ENCODE data around the gene AMD1. TPM values are rescaled to one million over a fixed set of nuclear protein-coding genes. Genes with fewer than 3 reads are reported as not detected.

AMD1 gene
- total RNA-seq, 4 donors from 2014 or later = 77.2 to 194 (median 124) TPM

- TF ChIP-seq, protein P1, sequence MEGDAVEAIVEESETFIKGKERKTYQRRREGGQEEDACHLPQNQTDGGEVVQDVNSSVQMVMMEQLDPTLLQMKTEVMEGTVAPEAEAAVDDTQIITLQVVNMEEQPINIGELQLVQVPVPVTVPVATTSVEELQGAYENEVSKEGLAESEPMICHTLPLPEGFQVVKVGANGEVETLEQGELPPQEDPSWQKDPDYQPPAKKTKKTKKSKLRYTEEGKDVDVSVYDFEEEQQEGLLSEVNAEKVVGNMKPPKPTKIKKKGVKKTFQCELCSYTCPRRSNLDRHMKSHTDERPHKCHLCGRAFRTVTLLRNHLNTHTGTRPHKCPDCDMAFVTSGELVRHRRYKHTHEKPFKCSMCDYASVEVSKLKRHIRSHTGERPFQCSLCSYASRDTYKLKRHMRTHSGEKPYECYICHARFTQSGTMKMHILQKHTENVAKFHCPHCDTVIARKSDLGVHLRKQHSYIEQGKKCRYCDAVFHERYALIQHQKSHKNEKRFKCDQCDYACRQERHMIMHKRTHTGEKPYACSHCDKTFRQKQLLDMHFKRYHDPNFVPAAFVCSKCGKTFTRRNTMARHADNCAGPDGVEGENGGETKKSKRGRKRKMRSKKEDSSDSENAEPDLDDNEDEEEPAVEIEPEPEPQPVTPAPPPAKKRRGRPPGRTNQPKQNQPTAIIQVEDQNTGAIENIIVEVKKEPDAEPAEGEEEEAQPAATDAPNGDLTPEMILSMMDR (IDR thresholded peaks at IDR 0.05) = no peak
- no peak for TF ChIP-seq POLR2A (IDR thresholded peaks at IDR 0.05)
- H3K4me3 ChIP-seq (replicated peaks in 1 of 3) = no peak overlapping the region
- intact Hi-C loops (cut with DNase I) = no loop called here
Measured at GRCh38 chr6:110853754-110854477, 20.7 kb upstream of the AMD1 start.

GRCh38 chr6:110856296-110856695, 18.3 kb upstream of the AMD1 start:
- Histone ChIP-seq H3K4me1 (peaks cover 0 to 6% of the 10 kb centered on the region in 2 donors), H3K36me3 (no peaks in the 10 kb centered on the region), H3K27ac (no peak overlapping the region), H3K9me3 (no peaks in the 10 kb centered on the region), H3K27me3 (no peaks in the 10 kb centered on the region), H3K4me3 (replicated peaks in 1 of 3) (no peak overlapping the region)
- TF ChIP-seq, protein P1 (IDR thresholded peaks at IDR 0.05) = no peak
- TF ChIP-seq POLR2A (IDR thresholded peaks at IDR 0.05) = no peak
- WGBS, 2 donors = 94 to 95% methylated on average over 3 of the region's 3 CpGs
- intact Hi-C loops (cut with DNase I) = no loop called here
- DNase-seq = no peak

More at GRCh38 chr6:110853754-110854477, 20.7 kb upstream of the AMD1 start:
- Histone ChIP-seq H3K36me3 (no peaks in the 10 kb centered on the region), H3K9me3 (no peaks in the 10 kb centered on the region), H3K27me3 (no peaks in the 10 kb centered on the region), H3K27ac (no peak overlapping the region), H3K4me1 (no peaks in the 10 kb centered on the region)
- DNase-seq = no peak
- WGBS, 2 donors = 46 to 54% methylated on average over 5 of the region's 5 CpGs

DNA sequence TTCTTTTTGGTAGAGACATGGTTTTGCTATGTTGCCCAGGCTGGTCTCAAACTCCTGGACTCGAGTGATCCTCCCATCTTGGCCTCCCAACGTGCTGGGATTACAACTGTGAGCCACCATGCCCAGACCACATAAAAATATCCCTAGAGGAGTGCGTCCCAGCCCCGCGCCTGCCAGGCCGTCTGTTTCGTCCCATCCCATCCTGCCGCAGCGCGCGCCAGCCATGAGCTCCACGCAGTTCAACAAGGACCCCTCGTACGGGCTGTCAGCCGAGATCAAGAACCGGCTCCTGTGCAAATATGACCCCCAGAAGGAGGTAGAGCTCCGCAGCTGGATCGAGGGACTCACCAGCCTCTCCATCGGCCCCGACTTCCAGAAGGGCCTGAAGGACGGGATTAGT, 16.6 kb upstream of the AMD1 start:
- Histone ChIP-seq H3K27me3 (no peaks in the 10 kb centered on the region), H3K9me3 (no peaks in the 10 kb centered on the region), H3K4me3 (replicated peaks in 1 of 3) (no peak overlapping the region), H3K36me3 (no peaks in the 10 kb centered on the region), H3K27ac (no peak overlapping the region), H3K4me1 (peaks cover 0 to 6% of the 10 kb centered on the region in 2 donors)
- intact Hi-C loops (cut with DNase I) = no loop called here
- WGBS, 2 donors = 95 to 96% methylated on average over 21 of the region's 21 CpGs
- no peak for DNase-seq
- no peak for TF ChIP-seq POLR2A (IDR thresholded peaks at IDR 0.05)
- TF ChIP-seq, protein P1 (IDR thresholded peaks at IDR 0.05) = no peak

DNA sequence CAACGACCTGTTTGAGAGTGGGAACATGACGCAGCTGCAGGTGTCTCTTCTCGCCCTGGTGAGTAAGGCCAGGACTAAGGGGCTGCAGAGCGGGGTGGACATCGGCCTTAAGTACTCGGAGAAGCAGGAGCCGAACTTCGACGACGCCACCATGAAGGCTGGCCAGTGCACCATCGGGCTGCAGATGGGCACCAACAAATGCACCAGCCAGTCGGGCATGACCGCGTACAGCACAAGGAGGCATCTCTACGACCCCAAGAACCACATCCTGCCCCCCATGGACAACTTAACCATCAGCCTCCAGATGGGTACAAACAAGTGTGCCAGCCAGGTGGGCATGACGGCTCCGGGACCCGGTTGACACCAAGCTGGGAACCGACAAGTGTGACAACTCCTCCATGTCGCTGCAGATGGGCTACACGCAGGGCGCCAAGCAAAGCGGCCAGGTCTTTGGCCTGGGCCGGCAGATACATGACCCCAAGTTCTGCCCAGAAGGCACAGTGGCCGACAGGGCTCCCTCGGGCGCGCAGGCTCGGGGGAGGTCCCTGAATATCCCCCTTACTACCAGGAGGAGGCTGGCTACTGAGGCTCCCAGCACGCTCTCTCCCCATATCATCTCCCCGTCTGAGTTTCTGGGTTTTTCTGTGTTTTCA, 15.9 kb upstream of the AMD1 start:
- 91 to 96% methylated on average over 16 to 26 of the region's 31 CpGs for WGBS, 2 donors
- intact Hi-C loops (cut with DNase I) = no loop called here
- H3K4me1 ChIP-seq = peaks cover 0 to 6% of the 10 kb centered on the region in 2 donors
- H3K36me3 ChIP-seq = no peaks in the 10 kb centered on the region
- no peak overlapping the region for H3K27ac ChIP-seq
- H3K4me3 ChIP-seq (replicated peaks in 1 of 3) = no peak overlapping the region
- no peak for DNase-seq
- no peaks in the 10 kb centered on the region for H3K9me3 ChIP-seq
- TF ChIP-seq, protein P1 (IDR thresholded peaks at IDR 0.05) = no peak
- no peak for TF ChIP-seq POLR2A (IDR thresholded peaks at IDR 0.05)
- H3K27me3 ChIP-seq = no peaks in the 10 kb centered on the region

- no peaks in the 10 kb centered on the region for H3K9me3 ChIP-seq
- intact Hi-C loops (cut with DNase I) = no loop called here
- no peaks in the 10 kb centered on the region for H3K36me3 ChIP-seq
- no peak overlapping the region for H3K4me3 ChIP-seq (replicated peaks in 1 of 3)
- H3K27me3 ChIP-seq = no peaks in the 10 kb centered on the region
- H3K27ac ChIP-seq = no peak overlapping the region
- 68 to 69% methylated on average over 12 of the region's 12 CpGs for WGBS, 2 donors
- H3K4me1 ChIP-seq = peaks cover 0 to 6% of the 10 kb centered on the region in 2 donors
- TF ChIP-seq, protein P1 (IDR thresholded peaks at IDR 0.05) = no peak
- no peak for TF ChIP-seq POLR2A (IDR thresholded peaks at IDR 0.05)
- DNase-seq = no peak
Measured at GRCh38 chr6:110859335-110859792, 15.2 kb upstream of the AMD1 start.

Data from thyroid gland (tissue), 4 donors.